Left renal cortex interstitium (tissue), 4 donors: ENCODE results near the gene SEPTIN12. TPM values are rescaled to one million over a fixed set of nuclear protein-coding genes. Genes with fewer than 3 reads are reported as not detected.

Experiments
- DNase-seq, 4 donors: peaks; one replicate each; pipeline ENCODE4 v3.0.0-alpha.2; 2013; ENCODE audit warnings: low read depth in 4 of 4, low spot score in 2 of 4, missing footprints in 1 of 4
- polyA plus RNA-seq, 4 donors: library from polyadenylated mRNA; unstranded; fragments of 120-200 nt; gene quantifications; one replicate each; pipeline ENCODE4 v1.2.1, GENCODE V29; 2013; ENCODE audit not compliant: insufficient read length in 4 of 4

Gene SEPTIN12
- under 1 TPM in 2 of 4 donors, not detected in 2; 0.19 to 0.30 TPM for polyA plus RNA-seq

GRCh38 chr16:4787627-4788482, at the start of gene SEPTIN12:
TSS of gene SEPTIN12 (minus strand) at chr16:4788345. CDS start at chr16:4787645, 700 bp downstream.
- no peak for DNase-seq

DNA sequence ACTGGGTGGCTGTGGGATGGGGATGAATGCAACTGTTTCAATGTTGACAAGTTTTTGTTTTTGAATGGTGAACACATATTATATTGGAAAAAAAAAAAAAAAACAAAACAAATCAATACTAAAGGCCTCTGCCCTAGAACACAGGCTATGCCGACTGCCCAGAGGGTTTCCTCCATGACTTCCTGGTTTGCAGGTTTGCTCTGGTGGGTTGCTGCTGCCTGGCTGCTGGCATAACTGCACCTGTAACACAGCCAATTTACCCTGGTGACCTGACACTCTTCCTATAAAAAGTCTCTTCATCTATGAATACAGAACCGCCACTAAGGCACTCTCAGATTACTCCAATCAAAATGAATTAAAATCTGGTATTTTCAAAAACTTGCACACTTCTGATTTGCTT, 48.6 kb upstream of the SEPTIN12 start:
- DNase-seq = no peak

- DNase-seq = no peak
These were observed 45.4 kb upstream of the SEPTIN12 start for GRCh38 chr16:4833584-4833983.

- no peak for DNase-seq
These were observed 44.7 kb upstream of the SEPTIN12 start for GRCh38 chr16:4832698-4833343.

DNA sequence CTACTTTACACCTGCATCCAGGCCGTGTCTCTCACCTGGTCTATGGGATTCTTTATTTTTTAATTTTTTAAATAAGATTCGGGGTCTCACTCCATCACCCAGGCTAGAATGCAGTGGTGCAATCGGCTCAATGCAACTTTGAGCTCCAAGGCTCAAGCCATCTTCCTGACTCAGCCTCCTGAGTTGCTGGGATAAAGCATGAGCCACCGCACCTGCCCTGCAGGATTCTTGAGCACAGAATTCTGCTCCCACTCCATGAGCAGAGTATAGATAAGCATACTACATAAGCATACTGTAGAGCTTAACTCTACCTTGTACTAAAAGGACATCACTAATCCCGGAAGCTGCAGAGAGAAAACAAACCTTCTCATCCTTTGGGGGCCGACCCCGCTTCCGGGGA, 43.5 kb upstream of the SEPTIN12 start:
- DNase-seq = no peak

- DNase-seq = no peak
These were observed 42.3 kb upstream of the SEPTIN12 start for GRCh38 chr16:4830408-4830807.

DNA sequence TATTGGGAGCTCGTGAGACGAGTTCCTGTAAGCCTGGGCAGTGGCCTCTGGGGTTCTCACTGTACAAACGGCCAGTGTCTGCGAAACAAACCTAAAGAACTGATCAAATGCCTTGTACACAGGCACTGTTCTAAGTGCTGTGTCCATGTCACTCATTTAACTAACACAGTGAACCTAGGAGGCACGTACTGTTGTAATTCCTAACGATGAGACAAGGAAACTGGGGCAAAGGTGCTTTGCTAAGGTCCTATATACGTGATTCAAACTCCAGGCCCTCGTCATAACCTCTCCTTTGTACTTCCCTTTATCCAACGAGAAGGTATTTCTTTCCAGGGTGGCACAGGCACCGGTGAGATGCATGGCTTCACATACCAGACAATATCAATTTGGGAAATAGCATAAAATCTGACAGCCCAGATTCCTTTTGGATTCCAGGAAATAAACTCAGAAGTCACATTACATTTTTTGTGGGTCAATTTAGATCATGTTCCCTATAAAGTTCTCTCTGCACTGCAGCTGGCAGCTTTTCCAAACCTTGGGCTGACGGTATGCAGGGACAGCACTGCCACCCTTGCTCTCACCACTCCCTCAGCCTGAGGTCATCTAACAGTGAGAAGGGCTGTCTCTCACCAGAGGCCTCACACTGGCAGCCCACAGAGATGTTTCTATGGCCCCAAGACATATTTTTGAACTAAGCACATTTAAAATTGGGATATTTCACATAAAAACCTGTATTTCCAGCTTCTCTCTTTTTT, 40.6 kb upstream of the SEPTIN12 start:
- no peak for DNase-seq

- no peak for DNase-seq
These were observed 38.8 kb upstream of the SEPTIN12 start for GRCh38 chr16:4826980-4827379.

DNA sequence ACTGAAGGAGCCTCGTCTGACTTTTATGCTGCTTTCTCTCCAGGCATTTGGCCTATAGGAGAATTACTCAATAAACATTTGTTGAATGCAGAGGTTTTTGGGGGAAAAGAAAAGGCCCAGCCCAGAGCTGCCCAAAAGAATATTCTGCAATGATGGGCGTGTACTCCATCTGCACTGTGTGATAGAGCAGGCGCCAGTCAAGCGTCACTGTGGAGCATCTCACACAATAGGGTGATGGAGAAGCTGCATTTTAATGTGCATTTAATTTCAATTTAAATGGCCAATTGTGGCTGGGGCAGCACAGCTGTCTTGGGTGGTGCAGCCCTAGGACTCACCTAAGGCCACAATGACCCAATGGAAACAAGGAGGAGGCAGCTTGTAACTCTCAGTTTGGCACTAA, 38.4 kb upstream of the SEPTIN12 start:
- DNase-seq = no peak

DNA sequence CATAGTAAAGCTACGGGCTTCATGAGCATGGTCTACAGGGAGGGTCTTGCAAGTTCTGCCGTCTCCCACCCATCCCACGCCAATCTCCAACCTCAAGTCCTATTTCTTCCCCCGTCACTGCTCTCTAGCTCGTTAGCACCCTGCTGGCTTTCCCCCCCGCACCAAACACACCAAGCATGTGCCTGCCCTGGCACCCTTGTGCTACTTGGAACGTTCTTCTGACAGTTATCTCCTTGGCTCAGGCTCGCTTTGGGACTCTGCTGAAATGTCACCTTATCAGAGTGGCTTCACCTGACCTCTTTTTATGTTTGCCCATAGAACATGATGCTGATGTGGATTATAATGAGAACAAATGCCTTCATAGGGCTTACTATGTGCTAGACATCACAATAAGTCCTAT, 37.1 kb upstream of the SEPTIN12 start:
- DNase-seq = no peak

DNA sequence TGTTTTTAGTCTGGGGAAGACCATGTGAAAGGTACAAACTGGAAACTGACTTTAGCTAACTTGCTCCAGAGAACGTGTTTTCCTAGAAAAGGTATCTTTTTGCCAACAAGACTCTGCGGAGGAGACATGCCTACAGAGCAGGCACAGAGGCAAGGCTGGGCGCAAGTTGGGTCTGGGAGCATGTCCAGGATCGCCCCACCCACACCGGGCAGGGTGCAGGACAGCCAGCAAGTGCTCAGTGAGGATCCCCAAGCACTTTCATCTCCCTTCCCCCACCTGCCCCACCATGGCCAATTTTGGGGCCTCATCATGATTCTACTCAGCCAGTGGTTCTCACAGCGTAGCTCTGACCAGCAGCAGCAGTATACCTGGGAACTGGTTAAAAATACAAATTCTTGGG, 32.5 kb upstream of the SEPTIN12 start:
- DNase-seq = no peak

- DNase-seq = no peak
These were observed 26.5 kb upstream of the SEPTIN12 start for GRCh38 chr16:4814542-4815173.

DNA sequence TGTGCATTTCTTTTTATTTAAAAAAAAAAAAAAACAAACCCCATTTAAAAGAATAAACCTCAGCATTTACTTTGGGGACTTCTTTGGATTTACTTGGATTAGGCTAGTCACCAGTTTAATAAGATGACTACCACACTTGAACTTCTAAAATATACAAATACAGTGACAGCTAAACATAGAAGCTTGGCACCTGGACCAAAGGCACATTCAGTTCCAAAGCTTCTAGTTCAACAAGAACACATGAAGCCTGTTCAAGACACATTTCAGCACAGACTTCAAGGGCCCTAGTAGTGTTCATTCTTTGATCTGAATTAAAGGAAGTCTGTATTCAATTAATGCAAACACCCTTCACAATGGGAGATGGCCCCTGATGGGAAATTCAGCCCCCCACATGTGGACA, 25.9 kb upstream of the SEPTIN12 start:
- DNase-seq = no peak

DNA sequence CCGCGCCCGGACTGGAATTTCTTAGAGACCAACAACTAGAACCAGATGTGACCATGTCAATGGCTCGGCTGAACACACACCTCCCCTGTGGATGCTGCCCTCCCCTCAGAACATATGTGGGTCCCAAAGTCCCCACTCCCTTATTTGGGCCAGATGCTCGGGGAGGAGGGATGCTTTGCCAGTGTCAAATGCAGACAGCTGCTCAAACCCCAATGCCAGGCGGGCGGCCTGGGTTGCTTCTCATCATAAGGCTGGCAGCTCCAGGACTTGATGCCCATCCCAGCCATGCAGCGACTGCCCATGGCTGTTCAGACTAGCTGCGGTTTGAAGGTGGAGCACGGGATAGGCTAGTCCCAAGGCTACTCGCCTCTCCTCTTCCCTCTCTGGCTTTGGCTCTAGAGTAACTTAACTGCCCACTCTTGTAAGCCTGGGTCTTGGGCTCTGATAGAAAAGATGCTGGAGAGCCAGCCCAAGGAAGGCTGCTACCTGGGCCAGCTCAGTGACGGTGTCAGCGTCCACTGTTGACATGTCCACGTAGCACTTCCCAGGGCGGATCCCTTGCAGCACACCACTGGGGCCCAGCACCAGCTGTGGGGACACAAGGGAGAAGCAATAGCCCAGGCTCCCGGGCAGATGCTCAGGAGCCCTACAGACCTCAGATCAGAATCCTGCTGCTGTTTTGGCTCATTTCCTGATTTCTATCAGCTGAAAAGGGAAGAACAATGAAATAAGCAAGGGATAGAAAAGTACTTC, 25.3 kb upstream of the SEPTIN12 start:
- no peak for DNase-seq

- DNase-seq = no peak
These were observed 23.6 kb upstream of the SEPTIN12 start for GRCh38 chr16:4811773-4812172.

DNA sequence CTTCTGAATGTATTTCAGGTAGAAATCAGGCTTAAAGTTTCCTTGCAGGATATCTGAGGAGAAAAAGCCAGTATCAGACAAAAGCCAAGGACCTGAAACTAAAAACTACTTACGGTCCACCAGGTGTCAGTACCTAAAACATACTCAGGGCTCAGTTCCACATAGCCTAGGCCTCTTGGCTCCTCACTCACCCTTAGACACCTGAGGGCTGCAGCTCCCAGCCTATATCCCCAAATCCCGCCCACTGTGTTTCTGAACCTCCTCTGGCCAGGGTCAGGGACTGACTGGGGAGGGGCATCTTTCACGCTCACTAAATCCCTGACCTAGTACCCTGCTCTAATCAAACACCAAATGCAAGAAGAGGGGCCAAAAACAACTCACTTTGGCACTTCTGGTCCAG, 23.1 kb upstream of the SEPTIN12 start:
- no peak for DNase-seq

- no peak for DNase-seq
These were observed 18.1 kb upstream of the SEPTIN12 start for GRCh38 chr16:4806280-4806679.

- DNase-seq = no peak
These were observed 17.1 kb upstream of the SEPTIN12 start for GRCh38 chr16:4805231-4805630.

GRCh38 chr16:4803898-4804762, 16.0 kb upstream of the SEPTIN12 start:
- no peak for DNase-seq
